Uterus (tissue), 4 donors: ENCODE data around the gene ZNF324B. TPM values are rescaled to one million over a fixed set of nuclear protein-coding genes. Genes with fewer than 3 reads are reported as not detected.
"Not testable (repeated sequence)": the region's sequence is repeated elsewhere in the genome, so short reads cannot be mapped to it uniquely, and the experiment has no call there.

Source experiments
- DNase-seq, 2 donors: peaks; one replicate each; pipeline ENCODE4 v3.0.0-alpha.2; 2019 to 2020
- H3K27ac ChIP-seq, 2 donors: fragments of 200-600 bp; sonication (generic); 1 replicate in 1 of 2; 2 replicates in 1 of 2; pipeline ENCODE4 v1.5.1; 2016 to 2018
- H3K27me3 ChIP-seq, 2 donors: fragments of 200-600 bp; sonication (generic); one replicate each; pipeline ENCODE4 v1.5.1; 2018 to 2019; ENCODE audit warnings: control low read depth in 1 of 2
- H3K36me3 ChIP-seq, 2 donors: fragments of 200-600 bp; sonication (generic); one replicate each; pipeline ENCODE4 v1.5.1; 2019; ENCODE audit warnings: control low read depth in 1 of 2
- H3K4me1 ChIP-seq, 2 donors: fragments of 200-600 bp; sonication (generic); one replicate each; pipeline ENCODE4 v1.5.1; 2018 to 2019; ENCODE audit warnings: control low read depth in 1 of 2
- H3K4me3 ChIP-seq, 2 donors: fragments of 200-600 bp; sonication (generic); 1 replicate in 1 of 2; 2 replicates in 1 of 2; pipeline ENCODE4 v1.5.1; 2018 to 2019; ENCODE audit warnings: mild to moderate bottlenecking in 1 of 2
- H3K9me3 ChIP-seq, 2 donors: fragments of 200-600 bp; sonication (generic); one replicate each; pipeline ENCODE4 v1.5.1; 2019; ENCODE audit warnings: control low read depth in 1 of 2
- POLR2A ChIP-seq, 2 donors: fragments of 450-650 bp; IDR thresholded peaks; one replicate each; pipeline ENCODE4 v1.6.1; 2016; ENCODE audit warnings: antibody characterized with exemption in 2 of 2, mild to moderate bottlenecking in 1 of 2, moderate library complexity in 1 of 2
- intact Hi-C: fragments of 100-400 bp; cut with DNase I; formaldehyde crosslinking; loops from one replicate; pipeline ENCODE4 v1.15.1; 2023; ENCODE audit warnings: low total_unique reads
- total RNA-seq, 4 donors: library from RNA; depleted of rRNA in 3 of 4; stranded (reverse); fragments of >200 nt in 3 of 4; gene quantifications; one replicate each; pipeline versions ENCODE4 v1.1.0 to v1.2.4, GENCODE V29; 2014 to 2023
- TF ChIP-seq, protein P1 (sequence below), 4 experiments: fragments of 200-600 bp in 2 of 4; fragments of 450-650 bp in 2 of 4; sonication (generic) in 2 of 4; IDR thresholded peaks; one replicate each; pipeline ENCODE4 v1.5.1; 2016 to 2019; ENCODE audit warnings: antibody characterized with exemption in 4 of 4, mild to moderate bottlenecking in 2 of 4, moderate library complexity in 1 of 4
- donor health status: DM: yes; HTN: yes; CAD: no.

Gene ZNF324B
- total RNA-seq, 4 donors from 2014 or later: 1.2 to 17.5 (median 7.3) TPM

DNA sequence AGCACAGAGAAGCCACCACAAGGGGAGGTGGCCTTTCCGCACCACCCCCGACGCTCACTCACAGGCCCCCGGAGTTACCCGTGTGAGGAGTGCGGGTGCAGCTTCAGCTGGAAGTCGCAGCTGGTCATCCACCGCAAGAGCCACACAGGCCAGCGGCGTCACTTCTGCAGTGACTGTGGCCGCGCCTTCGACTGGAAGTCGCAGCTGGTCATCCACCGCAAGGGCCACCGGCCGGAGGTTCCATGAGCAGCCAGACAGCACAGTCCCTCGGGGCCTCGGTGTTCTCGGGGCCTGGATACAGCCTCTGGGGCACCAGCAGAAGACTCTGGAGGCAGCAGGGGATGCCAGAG, 29.0 kb downstream of the ZNF324B start:
- Histone ChIP-seq H3K4me1 (peaks cover 0 to 5% of the 10 kb centered on the region in 2 donors), H3K27me3 (no peaks in the 10 kb centered on the region), H3K36me3 (no peaks in the 10 kb centered on the region), H3K4me3 (no peak overlapping the region), H3K27ac (no peak overlapping the region), H3K9me3 (no peaks in the 10 kb centered on the region)
- TF ChIP-seq POLR2A (IDR thresholded peaks at IDR 0.05): no peak
- TF ChIP-seq, protein P1, sequence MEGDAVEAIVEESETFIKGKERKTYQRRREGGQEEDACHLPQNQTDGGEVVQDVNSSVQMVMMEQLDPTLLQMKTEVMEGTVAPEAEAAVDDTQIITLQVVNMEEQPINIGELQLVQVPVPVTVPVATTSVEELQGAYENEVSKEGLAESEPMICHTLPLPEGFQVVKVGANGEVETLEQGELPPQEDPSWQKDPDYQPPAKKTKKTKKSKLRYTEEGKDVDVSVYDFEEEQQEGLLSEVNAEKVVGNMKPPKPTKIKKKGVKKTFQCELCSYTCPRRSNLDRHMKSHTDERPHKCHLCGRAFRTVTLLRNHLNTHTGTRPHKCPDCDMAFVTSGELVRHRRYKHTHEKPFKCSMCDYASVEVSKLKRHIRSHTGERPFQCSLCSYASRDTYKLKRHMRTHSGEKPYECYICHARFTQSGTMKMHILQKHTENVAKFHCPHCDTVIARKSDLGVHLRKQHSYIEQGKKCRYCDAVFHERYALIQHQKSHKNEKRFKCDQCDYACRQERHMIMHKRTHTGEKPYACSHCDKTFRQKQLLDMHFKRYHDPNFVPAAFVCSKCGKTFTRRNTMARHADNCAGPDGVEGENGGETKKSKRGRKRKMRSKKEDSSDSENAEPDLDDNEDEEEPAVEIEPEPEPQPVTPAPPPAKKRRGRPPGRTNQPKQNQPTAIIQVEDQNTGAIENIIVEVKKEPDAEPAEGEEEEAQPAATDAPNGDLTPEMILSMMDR (IDR thresholded peaks at IDR 0.05): no peak
- no peak for DNase-seq
- intact Hi-C loops: no loop called here

DNA sequence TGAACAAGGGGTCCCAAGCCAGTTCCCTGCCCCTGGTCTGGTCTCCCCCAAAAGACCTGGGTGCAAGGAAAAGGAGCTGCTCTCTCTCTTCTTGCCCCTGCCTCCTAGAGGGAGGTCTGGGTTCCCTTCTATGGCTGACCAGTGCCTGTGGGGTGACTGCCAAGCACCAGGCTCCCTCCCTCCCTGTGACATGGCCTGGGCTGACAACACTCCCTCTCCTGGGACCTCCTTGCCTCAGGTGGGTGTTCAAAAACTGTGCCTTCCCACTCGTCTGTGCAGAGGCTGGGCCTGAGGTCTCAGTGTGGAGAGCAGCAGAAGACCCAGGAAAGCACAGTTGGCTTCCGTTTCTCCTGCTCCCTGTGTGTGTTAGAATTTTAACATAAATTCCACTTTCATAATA, 29.4 kb downstream of the ZNF324B start:
- no peak overlapping the region for H3K4me3 ChIP-seq
- no peak for DNase-seq
- H3K27ac ChIP-seq: no peak overlapping the region
- no peaks in the 10 kb centered on the region for H3K9me3 ChIP-seq
- no peaks in the 10 kb centered on the region for H3K27me3 ChIP-seq
- intact Hi-C loops: no loop called here
- H3K4me1 ChIP-seq: peaks cover 0 to 5% of the 10 kb centered on the region in 2 donors
- TF ChIP-seq POLR2A (IDR thresholded peaks at IDR 0.05): no peak
- TF ChIP-seq, protein P1 (IDR thresholded peaks at IDR 0.05): no peak
- H3K36me3 ChIP-seq: no peaks in the 10 kb centered on the region

DNA sequence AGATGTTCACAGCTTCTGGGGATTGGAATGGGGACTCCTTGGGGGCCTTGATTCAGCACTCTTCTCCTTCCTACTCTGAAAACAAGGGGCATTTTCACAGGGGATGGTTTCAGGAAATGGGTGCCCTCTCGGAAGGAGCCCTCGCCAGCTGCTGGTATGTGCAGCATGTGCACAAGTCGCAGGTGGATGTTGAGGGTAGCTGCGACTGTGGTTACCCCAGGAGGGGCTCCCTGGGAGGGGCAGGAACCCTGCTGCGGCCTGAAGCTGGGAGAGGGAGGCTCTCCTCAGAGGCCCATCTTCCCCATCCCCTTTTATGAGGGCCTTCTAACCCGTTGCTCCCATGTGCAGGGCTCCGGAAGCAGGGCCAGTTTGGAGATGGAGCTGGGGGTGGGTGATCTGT, 30.9 kb downstream of the ZNF324B start:
- TF ChIP-seq, protein P1 (IDR thresholded peaks at IDR 0.05): no peak
- TF ChIP-seq POLR2A (IDR thresholded peaks at IDR 0.05): no peak
- intact Hi-C loops: no loop called here
- H3K36me3 ChIP-seq: no peaks in the 10 kb centered on the region
- no peak overlapping the region for H3K4me3 ChIP-seq
- no peaks in the 10 kb centered on the region for H3K4me1 ChIP-seq
- DNase-seq: no peak
- no peak overlapping the region for H3K27ac ChIP-seq
- H3K27me3 ChIP-seq: no peaks in the 10 kb centered on the region
- no peaks in the 10 kb centered on the region for H3K9me3 ChIP-seq

GRCh38 chr19:58483776-58484175, 32.4 kb downstream of the ZNF324B start:
- H3K27ac ChIP-seq: no peak overlapping the region
- H3K9me3 ChIP-seq: no peaks in the 10 kb centered on the region
- TF ChIP-seq, protein P1 (IDR thresholded peaks at IDR 0.05): no peak
- no peak for TF ChIP-seq POLR2A (IDR thresholded peaks at IDR 0.05)
- no peak overlapping the region for H3K4me3 ChIP-seq
- no peaks in the 10 kb centered on the region for H3K36me3 ChIP-seq
- no peaks in the 10 kb centered on the region for H3K4me1 ChIP-seq
- intact Hi-C loops: no loop called here
- no peak for DNase-seq
- no peaks in the 10 kb centered on the region for H3K27me3 ChIP-seq

DNA sequence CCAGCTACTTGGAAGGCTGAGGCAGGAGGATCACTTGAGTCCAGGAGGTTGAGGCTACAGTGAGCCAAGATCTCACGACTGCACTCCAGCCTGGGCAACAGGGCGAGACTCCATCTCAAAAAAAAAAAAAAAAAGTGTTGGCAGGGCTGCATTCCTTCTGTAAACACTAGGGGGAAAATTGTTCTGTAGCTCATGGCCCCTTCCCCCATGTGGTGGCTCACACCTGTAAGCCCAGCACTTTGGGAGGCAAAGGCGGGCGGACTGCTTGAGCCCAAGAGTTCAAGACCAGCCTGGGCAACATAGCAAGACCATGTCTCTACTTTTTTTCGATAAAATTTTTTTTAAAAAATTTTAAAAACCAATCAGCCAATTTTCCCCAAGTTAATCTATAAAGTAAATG, 32.9 kb downstream of the ZNF324B start:
- intact Hi-C loops, DNase-seq, H3K4me1 ChIP-seq, H3K4me3 ChIP-seq, H3K9me3 ChIP-seq, H3K27ac ChIP-seq, H3K27me3 ChIP-seq, H3K36me3 ChIP-seq: not testable (repeated sequence)

GRCh38 chr19:58491393-58491792, 40.0 kb downstream of the ZNF324B start:
- H3K4me1 ChIP-seq: no peaks in the 10 kb centered on the region
- no peaks in the 10 kb centered on the region for H3K27me3 ChIP-seq
- no peaks in the 10 kb centered on the region for H3K9me3 ChIP-seq
- no peak for TF ChIP-seq POLR2A (IDR thresholded peaks at IDR 0.05)
- TF ChIP-seq, protein P1 (IDR thresholded peaks at IDR 0.05): no peak
- no peaks in the 10 kb centered on the region for H3K36me3 ChIP-seq
- intact Hi-C loops: no loop called here
- no peak overlapping the region for H3K4me3 ChIP-seq
- no peak for DNase-seq
- H3K27ac ChIP-seq: no peak overlapping the region
